GM12865 (cell line): Measurements from ENCODE around the gene TBXAS1.
A peak's percentile ranks its signal among the peaks of the same experiment; 100 is the strongest.

Experiments
- DNase-seq: peaks from one replicate; pipeline ENCODE4 v3.0.0; 2010; ENCODE audit warnings: low read depth
- H3K4me3 ChIP-seq: 2 replicates; pipeline ENCODE4 v1.5.1; 2011; ENCODE audit warnings: mild to moderate bottlenecking, low read depth, low read length, control low read depth
- CTCF ChIP-seq: IDR thresholded peaks from 2 replicates; pipeline ENCODE4 v1.5.1; 2011; ENCODE audit warnings: low read length, control low read depth, low read depth, inconsistent platforms; ENCODE audit not compliant: insufficient read depth; ENCODE audit errors: missing control alignments

The TBXAS1 gene

GRCh38 chr7:139823959-139824521 is 5.0 kb upstream of the TBXAS1 start:
- no peak overlapping the region for H3K4me3 ChIP-seq
- no peak for TF ChIP-seq CTCF
- DNase-seq, result no peak

- DNase-seq, result no peak
- no peak overlapping the region for H3K4me3 ChIP-seq
- TF ChIP-seq CTCF, result no peak
Measured at GRCh38 chr7:139825666-139826290, 3.3 kb upstream of the TBXAS1 start.

GRCh38 chr7:139827042-139827441 is 2.0 kb upstream of the TBXAS1 start:
- H3K4me3 ChIP-seq, result no peak overlapping the region
- DNase-seq, result peak; percentile 47
- TF ChIP-seq CTCF, result peak; percentile 39

- no peak for TF ChIP-seq CTCF
- H3K4me3 ChIP-seq, result no peak overlapping the region
- no peak for DNase-seq
Measured at GRCh38 chr7:139828446-139828845, 618 bp upstream of the TBXAS1 start.

- DNase-seq, result no peak
- no peak overlapping the region for H3K4me3 ChIP-seq
- TF ChIP-seq CTCF, result no peak
Measured at GRCh38 chr7:139829775-139830117, 682 bp downstream of the TBXAS1 start.

- no peak for DNase-seq
- H3K4me3 ChIP-seq, result no peak overlapping the region
- TF ChIP-seq CTCF, result no peak
Measured at GRCh38 chr7:139830292-139830691, 1.2 kb downstream of the TBXAS1 start.
